Stimulated activated CD4-positive, alpha-beta T cell treated with anti-CD3 and anti-CD28 coated beads, Interleukin-1b, Interleukin-23, amount 100 ng/mL, for 4 hours (primary cell): ENCODE results near the gene AKAP5.

Experiments used
- DNase-seq, 2 donors: peaks; one replicate each; pipeline ENCODE4 v3.0.0-alpha.2; 2020; ENCODE audit warnings: low read depth in 2 of 2

Gene AKAP5

DNA sequence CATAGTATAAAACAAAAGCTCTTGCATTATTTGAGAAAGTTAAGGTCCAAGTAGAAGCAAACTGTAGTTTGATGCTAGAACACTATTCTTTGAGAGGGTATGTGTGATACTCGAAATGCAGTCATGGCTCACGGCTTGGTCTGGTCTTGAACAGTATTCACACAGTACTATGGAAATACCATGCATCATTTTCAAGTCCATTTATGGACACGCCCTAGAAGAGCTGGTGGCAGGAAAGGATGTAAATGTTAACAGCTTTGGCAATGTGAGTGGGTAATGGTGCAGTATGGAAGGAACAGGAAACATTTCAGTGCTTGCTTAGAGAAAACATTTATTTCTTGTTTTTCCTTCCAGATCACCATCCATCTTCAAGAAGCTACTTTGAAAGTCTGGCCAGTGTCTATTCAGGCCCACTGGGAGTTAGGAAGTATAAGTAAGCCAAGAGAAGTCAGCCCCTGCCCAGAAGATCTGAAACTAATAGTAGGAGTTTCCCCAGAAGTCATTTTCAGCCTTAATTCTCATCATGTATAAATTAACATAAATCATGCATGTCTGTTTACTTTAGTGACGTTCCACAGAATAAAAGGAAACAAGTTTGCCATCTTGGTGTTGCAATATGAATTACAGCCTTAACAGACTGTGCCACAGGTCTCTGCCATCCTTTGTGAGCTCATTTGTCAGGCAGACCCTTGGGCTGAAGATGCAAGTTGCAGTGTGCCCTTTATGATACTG, 5.7 kb upstream of the AKAP5 start:
- no peak for DNase-seq

GRCh38 chr14:64461221-64461620, 4.1 kb upstream of the AKAP5 start:
- DNase-seq, result no peak

DNA sequence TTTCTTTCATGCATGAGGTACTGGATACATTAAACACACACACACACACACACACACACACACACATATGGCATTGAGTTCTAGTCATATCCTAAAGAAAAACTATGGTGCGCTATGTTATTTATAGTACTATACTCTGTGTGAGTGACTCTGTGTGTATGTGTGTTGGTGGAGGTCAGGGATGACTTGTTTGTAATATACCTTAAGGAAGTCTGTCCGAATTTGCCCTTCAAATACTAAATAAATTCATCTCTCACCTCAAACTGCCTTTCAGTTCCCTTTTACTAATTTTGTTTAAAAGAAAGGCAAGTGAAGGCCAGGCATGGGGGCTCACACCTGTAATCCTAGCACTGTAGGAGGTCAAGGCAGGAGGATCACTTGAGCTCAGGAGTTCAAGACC, 2.1 kb upstream of the AKAP5 start:
- no peak for DNase-seq

DNA sequence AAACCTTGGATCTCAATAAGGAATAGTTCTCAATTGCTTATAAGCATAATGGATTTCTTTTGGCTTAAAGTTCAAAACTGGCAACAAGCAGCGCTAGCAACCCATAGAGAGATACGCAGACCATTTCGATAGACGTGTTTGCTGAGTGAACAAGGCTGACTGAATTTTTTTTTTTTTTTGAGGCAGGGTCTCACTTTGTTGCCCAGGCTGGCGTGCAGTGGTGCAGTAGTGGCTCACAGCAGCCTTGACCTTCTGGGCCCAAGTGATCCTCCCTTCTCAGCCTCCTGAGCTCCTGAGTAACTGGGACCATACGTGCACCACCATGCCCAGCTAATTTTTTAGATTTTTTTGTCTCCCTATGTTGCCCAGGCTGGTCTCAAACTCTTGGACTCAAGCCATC, 1.4 kb upstream of the AKAP5 start:
- DNase-seq, result no peak

DNA sequence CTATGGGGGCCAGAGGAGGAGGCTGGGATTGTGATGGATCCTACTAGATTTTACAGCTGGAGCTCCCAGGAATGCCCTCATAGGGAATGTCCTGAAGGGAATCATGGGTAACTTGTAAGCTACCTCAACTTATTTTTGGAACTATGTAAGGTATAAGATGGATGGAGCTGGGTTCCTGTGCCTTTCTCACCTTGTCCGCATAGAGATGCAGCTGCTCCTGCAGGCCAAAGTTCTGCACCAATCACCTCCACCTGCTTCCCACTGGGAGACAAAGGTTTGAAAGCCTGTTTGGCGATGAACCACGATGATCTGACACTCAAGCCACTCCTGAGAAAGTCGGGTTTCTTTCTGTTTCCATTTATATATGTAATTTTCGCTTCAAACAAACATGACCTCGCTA, 648 bp upstream of the AKAP5 start:
- no peak for DNase-seq

- DNase-seq, result no peak
Observed at GRCh38 chr14:64465831-64466554, 694 bp downstream of the AKAP5 start.

DNA sequence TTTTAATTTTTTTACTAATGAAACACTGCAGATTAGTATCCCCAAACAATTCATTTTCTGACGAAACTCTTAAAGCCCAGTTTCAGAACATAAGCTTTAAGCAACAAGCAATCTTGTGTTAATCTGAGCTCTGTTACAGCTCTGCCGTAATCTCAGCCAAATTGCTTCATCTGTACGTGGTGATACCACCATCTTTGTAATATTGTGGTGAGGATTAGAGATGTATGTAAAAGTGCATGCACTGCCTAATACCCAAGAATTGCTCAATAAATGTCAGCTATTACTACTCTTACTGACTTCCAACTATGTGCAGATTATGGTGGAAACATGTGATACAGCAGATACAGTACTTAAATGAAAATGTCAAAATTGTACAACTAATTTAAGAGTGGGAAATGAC, 1.8 kb downstream of the AKAP5 start:
- DNase-seq, result no peak

DNA sequence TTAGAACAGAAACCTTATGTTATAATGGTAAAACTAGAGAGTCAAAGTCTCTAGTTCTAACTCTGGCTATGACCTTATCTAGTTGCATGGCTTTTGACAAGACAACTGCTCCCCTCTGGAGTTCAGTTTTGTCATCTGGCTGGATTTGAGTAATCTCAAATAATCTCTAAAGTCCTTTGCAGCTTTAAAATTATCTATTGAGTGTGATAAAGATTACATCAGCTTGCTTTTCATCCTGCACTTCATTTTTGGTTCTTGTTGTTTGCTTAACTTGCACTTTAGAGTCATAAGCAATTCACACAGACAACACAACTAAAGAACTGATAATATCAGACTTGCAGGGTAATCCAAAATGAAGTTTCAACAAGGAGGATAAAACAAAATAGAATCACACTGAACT, 2.3 kb downstream of the AKAP5 start:
- DNase-seq, result no peak

GRCh38 chr14:64468451-64468850, 3.2 kb downstream of the AKAP5 start:
- DNase-seq, result no peak

GRCh38 chr14:64474041-64474440, 8.7 kb downstream of the AKAP5 start:
- no peak for DNase-seq

DNA sequence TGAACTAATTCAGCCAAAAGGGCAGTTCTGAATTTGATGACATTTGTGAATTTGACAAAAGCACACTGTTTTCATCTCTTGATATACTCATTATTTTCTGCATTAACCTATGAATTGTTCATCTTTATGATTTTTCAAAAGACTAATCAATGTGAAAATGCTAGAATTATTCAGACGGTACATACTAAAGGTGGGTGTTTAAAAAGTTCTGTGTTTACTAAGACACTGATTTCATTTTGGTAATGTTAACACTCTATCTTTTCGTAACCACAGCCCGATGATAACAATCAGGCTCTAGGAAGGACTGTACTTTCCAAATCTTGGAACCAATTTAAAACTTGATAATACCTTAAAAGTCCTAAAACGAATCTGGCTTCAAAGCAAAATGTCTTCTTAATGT, 9.4 kb downstream of the AKAP5 start:
- no peak for DNase-seq

DNA sequence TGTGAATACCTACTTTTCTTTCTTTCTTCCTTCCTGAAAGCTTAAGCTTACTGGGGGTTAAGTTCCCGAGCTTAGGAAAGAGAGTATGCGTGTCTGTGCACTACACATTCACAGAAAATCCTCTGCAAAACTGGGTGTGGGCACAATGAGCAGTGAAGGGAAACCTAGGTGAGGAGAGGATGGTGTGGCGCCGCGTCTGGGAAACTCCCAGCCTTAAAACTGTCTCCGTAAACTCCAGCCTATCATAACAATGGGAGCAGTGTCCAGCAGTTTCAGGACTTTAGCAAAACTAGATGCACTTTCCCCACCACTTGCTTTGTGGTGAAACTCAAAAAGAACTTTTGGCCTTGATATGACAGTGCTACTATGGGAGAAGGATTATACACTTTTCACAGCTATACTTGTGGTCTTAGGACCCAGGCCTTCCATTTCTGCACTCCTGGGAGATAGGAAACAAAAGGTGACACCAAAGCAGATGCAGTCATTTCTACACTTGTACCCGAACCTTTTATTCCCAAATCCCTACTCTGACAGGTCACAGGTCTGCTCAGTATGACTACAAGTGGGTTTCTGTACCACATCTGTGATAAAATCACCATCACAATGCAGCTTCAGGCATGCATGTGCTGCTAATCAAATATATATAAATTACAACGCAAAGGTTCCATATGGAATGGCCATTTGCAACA, 10.4 kb downstream of the AKAP5 start:
- no peak for DNase-seq

GRCh38 chr14:64476438-64476837, 11.1 kb downstream of the AKAP5 start:
- no peak for DNase-seq

DNA sequence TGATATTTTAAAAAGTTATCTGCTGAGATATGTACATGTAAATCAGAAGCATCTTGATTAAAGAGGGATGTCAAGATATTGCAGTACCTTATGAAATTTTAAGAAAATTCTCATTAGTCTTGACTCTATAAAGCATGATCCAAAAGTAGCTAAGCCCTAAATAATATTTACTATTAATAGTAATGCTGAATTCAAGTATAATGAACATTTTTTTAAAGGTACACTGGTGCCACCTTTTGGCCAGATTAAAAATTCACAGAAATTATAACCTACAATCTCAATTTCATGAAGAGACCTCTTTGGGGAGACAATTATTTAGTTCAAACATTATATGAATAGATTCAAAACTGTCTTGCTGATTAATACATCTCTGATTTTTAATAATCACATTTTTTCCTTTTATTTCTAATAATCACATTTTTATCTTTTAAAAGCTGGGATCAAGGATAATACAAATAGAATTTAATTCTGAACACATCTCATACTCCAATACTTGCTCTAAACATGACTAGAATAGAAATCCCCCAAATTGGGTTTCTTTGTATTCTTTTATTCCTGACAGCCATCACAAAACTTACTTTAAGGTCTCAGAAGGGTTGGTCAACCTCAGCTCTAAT, 13.4 kb downstream of the AKAP5 start:
- DNase-seq, result no peak

DNA sequence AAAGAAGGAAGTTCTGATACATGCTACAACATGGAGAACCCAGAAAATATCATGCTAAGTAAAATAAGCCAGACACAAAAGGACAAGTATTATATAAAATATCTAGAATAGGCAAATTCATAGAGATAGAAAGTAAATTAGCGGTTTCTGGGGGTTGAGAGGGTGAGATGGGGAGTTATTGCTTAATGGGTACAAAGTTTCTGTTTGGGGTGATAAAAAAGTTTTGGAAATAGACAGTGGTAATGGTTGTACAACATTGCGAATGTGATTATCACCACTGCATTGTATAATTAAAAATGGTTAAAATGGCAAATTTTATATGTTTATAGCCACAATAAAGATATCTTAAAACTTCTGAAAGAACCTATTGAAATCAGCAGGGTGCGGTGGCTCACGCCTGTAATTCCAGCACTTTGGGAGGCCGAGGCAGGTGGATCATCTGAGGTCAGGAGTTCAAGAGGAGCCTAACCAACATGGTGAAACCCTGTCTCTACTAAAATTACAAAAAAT, 23.3 kb downstream of the AKAP5 start:
- no peak for DNase-seq

DNA sequence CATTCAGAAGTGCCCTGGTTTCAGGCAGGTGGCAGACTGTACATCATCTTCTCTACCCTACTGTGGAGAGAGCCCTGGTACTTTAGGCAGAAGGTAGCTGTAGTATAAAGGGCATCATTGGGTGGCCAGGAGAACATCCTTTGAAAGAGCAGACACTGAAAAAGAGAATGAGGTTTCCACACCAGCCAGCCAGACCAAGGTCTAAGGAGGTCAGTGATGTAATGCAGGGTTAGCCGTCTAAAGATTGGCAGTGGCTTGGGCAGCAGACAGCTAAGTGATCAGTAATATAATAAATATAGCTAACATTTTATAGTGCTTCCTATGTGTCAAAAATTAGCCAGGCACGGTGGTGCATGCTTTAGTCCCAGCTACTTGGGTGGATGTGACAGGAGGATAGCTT, 26.3 kb downstream of the AKAP5 start:
- no peak for DNase-seq

- DNase-seq, result no peak
Observed at GRCh38 chr14:64493455-64493854, 28.2 kb downstream of the AKAP5 start.

- DNase-seq, result no peak
Observed at GRCh38 chr14:64495252-64495651, 30.0 kb downstream of the AKAP5 start.

GRCh38 chr14:64496764-64497163, 31.5 kb downstream of the AKAP5 start:
- no peak for DNase-seq

DNA sequence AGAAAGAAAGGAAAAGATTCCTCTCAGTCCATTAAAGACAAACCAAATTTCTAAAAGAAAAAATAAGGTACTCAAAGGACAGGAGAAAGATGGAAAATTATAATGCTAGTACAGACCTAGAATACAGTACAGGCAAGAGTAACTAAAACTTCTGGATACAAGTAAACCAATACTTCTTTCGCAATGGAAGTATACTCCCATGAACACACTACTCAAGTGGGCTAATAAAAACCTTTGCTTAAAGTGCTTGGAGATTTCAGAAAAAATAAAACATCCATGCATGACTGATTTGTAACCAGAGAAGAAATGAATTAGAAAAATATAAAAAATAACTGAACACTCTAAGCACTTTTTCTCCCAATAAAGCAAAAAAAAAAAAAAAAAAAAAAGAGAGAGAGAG, 34.8 kb downstream of the AKAP5 start:
- DNase-seq, result no peak

DNA sequence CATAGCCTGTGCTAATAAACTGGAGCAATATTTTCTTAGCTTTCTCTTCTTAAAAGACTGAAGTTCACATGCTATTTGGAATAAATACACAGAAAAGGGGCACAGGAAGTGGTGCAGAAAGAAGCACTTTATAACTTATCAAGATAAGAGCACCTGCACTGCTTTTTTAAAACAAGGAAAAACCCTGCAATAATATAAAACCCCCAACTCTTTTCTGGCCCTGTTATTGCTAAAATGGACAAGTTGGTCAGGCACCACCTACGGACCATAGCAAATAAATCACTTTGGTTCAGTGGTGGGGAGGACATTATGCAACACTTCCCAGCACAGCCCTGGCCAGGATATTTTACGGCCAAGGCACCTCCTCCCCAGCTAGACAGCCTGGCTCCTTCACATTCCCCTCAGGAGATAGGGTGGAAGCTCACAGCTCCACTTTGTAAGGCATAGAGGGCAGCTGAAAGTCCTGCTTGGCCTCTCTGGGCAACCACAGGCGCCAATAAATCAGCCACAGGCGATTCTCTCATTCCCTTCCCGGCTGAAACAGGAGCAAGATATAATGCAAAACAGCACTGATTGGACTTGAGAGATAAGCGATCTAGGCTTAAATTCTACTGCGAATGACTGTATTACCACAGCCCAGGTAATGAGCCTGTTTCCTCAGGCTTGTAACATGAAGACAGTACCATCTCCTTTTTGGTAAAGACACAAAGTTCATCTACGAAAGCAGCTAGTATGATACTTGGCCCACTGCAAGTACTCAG, 36.3 kb downstream of the AKAP5 start:
- DNase-seq, result no peak

DNA sequence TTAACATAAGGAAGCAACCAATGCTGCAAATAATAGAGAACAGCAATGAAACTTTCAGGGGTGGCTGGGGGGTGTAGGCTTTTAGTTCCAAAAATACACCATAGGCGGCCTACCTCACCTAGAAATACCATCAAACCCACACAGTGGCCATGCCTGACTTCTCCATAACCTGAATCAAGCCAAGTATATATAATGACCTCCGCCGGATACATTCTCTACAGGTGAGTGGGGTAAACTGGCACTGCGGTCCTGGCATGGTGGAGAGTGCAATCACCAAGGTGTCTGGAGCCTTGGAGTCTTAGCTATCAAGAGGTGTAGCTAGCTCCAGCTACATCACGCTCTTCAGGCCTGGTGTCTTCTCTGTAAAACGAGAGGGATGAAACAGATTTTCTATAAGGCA, 37.2 kb downstream of the AKAP5 start:
- DNase-seq, result no peak
